ENCODE measurements around the gene NEDD4L.

DNA sequence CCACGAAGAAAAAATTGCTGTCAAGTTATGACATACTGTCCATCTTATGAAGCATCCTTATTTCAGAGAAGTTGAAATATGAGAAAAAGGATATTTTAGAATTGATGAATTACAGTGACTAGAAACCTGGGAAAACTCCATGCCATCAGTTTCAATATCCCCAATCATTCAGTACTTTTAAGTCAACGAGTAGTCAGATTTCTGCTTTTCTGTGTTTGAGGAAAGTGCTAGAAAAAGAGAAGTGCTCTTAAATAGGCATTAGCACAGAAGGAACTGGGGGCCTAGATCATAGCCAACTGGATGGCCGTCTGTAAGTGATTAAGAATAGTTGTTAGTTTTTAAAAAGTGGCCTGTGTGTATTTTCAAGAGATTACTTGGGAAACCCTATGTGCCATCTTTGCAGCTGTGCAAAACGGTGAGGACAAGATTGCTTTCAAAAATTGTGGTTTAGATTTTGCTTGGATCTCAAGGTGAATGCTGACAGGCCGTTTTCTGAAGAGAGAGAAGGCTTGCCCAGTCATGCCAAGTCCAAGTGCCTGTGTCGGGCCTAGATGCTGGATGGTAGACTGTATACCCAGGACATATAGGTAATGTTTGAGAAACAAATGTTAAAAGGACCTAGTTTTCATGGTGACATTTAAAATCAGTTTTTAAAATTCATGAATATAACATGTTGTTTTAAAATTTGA, 5.1 kb downstream of the NEDD4L start:
- TF ChIP-seq, protein P1, sequence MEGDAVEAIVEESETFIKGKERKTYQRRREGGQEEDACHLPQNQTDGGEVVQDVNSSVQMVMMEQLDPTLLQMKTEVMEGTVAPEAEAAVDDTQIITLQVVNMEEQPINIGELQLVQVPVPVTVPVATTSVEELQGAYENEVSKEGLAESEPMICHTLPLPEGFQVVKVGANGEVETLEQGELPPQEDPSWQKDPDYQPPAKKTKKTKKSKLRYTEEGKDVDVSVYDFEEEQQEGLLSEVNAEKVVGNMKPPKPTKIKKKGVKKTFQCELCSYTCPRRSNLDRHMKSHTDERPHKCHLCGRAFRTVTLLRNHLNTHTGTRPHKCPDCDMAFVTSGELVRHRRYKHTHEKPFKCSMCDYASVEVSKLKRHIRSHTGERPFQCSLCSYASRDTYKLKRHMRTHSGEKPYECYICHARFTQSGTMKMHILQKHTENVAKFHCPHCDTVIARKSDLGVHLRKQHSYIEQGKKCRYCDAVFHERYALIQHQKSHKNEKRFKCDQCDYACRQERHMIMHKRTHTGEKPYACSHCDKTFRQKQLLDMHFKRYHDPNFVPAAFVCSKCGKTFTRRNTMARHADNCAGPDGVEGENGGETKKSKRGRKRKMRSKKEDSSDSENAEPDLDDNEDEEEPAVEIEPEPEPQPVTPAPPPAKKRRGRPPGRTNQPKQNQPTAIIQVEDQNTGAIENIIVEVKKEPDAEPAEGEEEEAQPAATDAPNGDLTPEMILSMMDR (conservative IDR thresholded peaks at IDR 0.05 in 1 of 2, IDR thresholded peaks at IDR 0.05 in 1 of 2; ENCODE audit: extremely low read depth in 1 of 2, insufficient read depth in 1 of 2, low read depth in 1 of 2, low read length in 2 of 2), result no peak
- no peak for TF ChIP-seq EZH2 (IDR thresholded peaks at IDR 0.05; ENCODE audit: borderline replicate concordance, low read length)
